Measurements from ENCODE around the gene EPB41L4A.

Gene EPB41L4A

GRCh38 chr5:112304743-112305142 lies 114.3 kb downstream of the EPB41L4A start:
- DNase-seq: no peak

- DNase-seq: no peak
These were observed 115.4 kb downstream of the EPB41L4A start for GRCh38 chr5:112303685-112304084.

DNA sequence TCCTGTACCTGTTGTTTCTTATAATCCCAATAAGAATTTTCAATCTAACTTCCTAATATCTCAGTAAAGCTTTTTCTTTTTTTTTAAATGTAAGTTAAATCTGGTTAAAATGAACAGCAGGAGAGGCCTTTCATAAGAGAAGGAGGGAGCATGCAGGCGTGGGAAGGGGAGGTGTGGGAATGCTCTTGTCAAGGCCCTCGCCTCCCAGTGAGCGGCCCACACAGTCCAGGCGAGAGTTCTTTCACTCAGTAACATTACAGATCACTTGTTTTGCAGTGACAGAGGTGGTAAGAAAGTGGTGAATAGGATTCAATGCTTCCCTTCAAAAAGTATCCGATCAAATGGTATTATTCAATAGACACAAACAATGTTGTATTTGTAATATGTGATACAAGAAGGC lies 125.0 kb downstream of the EPB41L4A start:
- DNase-seq: no peak

GRCh38 chr5:112293587-112293986 lies 125.5 kb downstream of the EPB41L4A start:
- DNase-seq: no peak

DNA sequence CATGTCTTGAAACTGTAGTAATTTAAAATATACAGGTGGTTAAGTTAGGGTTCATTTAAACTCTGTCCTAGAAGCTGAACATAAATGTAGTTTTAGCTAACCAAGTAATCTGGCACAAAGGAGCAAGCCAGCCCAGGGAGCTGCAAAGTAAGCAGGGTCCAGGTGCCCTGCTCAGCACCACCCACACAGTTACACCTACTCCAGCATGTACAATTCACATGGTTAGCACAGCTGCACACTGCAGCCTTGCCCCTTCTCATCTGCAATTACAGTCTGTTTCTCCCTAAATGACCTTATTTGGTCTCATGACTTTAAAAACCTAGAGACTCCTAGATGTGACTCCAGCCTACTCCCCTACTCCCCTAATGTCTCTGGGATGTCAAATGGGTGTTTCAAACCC lies 128.4 kb downstream of the EPB41L4A start:
- DNase-seq: no peak

- no peak for DNase-seq
These were observed 129.6 kb downstream of the EPB41L4A start for GRCh38 chr5:112289465-112289864.

GRCh38 chr5:112283943-112284929 lies 134.8 kb downstream of the EPB41L4A start:
- no peak for DNase-seq

GRCh38 chr5:112283034-112283582 lies 136.0 kb downstream of the EPB41L4A start:
- no peak for DNase-seq

DNA sequence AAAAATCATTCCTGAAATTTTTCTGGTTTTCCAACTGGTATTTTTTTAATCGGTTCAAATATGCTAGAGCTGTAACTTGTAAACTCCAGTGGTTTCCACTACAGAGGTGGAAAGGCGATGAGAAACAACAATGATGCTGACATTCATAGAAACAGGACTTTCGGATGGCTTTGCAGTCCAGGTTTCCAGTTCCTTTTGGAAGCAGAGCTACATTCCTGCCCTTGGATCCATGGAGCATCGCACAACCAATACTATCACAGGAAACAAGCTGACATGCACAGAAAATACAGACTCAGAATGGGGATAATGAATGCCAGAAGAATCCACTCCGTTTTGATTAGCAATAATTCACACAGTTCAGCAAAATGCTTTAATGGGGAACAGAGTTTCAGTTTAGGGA lies 140.0 kb downstream of the EPB41L4A start:
- DNase-seq: no peak

DNA sequence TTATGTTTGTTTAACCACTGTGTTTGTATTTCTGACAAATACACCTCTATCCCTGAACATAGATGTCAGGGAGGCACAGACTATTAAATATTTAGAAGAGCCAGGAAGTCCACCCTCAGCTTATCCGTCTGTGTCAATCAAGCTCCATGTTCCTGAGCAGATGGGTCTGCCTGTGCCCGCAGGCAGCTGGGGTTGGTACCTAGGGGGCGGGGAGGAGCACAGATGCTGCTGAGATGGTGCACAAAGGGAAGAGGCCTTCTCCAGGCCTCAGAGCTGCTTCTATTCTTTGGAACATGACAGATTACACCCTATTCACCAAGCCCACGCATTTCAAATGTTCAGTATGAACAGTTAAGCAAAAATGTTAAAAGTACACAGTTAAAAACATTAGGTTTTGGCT lies 142.1 kb downstream of the EPB41L4A start:
- no peak for DNase-seq

DNA sequence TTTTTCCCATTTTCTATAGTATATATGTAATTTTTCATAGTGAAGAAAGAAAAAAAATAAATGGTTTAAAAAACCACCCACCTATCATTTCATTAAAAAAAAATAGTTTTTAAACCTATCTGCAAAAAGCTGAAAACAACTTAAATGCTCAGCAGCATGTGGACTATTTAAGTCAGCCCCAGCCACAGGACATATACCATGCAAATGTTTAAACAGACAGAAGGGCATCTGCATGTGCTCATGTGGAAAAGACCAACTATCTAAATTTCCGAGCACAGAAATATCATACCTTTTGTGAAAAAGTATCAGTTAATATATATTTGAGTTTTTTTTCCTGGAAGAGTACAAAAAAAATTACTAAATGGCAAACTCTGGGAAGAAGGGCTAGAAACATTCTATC lies 143.4 kb downstream of the EPB41L4A start:
- no peak for DNase-seq

- no peak for DNase-seq
These were observed 148.5 kb downstream of the EPB41L4A start for GRCh38 chr5:112270299-112271293.

- no peak for DNase-seq
These were observed 151.8 kb downstream of the EPB41L4A start for GRCh38 chr5:112267231-112267630.

GRCh38 chr5:112264666-112265065 lies 154.4 kb downstream of the EPB41L4A start:
- no peak for DNase-seq

GRCh38 chr5:112264151-112264550 lies 154.9 kb downstream of the EPB41L4A start:
- DNase-seq: no peak

GRCh38 chr5:112263469-112263868 lies 155.6 kb downstream of the EPB41L4A start:
- DNase-seq: no peak

DNA sequence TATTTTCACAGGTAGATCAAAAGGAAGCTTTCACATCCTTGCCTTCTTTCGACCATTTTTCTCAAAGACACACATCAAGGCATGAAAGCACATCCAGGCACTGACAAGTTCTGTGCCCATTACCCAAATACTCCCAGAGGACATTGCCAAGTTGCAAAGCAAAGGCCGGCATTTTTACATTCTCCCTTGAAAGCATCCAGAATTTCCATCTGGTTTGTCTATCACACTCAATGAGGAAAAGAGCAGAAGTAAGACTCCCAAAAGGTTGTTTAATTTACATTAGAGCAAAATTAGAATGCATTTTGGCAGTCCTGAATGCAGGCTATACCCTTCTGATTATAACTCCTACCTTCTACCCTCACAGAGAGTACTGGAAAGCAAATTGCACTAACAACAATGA lies 160.5 kb downstream of the EPB41L4A start:
- DNase-seq: no peak

DNA sequence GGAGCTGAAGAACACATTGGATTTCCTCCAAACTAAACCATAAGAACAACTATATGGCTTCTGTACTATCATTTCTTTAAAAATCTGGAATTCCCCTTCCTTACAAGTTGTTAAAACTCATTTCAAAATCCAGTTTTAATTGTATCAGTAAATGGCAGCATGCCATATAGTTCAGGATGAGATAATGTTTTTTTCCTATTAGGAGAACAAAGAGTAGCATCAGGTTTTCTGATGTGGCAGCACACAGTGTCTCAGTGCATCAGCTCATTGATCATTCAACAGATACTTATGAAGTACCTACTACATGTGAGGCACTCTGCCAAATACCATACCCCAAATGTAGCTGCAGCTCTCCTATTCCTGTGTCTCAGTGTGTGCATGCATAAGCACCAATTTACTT lies 161.1 kb downstream of the EPB41L4A start:
- no peak for DNase-seq

DNA sequence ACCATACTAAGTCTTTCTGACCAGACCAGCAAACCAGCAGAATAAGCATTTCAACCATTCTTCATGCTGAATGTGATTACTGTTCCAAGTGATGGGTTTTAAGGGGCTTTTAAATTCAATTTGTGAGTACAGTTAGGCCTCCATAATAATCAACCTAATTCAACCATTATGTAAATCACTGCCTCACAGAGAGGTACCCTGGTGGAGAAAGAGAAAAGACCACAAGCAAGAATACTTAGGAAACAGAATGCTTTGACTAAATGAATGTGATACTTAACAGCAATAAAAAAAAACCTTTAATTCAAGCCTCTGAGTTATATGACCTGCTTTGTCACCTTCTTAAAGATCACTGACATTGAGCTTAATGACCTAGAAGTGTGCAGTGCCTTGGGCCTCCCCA lies 162.1 kb downstream of the EPB41L4A start:
- no peak for DNase-seq

- no peak for DNase-seq
These were observed 164.8 kb downstream of the EPB41L4A start for GRCh38 chr5:112254303-112254702.

DNA sequence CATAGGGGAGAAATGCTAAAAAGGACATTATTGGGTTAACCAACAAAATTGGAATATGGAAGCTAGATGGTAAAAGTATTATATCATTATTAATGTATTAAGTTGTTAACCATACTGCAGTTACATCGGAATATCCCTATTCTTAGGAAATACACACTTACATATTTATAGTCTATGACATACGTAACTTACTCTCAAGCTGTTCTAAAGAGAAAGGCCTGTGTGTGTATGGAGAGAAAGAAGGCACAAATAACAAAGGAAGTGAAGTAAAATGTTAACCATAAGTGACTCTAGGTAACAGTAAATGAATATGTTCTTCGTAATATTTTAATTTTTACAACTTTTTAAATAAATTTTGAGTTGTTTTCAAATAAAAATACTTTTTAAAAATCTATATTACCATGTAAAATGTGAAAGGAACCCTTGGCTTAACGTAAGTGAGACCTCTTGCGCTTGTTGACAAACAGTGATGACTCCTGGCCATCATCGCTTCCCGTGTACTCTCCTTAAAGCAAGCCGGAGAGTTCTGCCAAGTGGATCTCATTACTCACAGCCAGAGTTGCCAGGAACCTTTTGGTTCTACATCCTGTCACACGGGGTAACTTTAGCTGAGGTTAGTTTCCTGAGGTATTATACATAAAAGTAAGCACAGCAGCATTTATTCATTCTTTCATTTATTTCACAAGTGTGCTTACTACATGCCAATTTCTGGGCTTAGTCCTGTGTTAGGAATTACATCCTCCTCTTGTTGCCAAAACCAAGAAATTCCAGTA lies 165.4 kb downstream of the EPB41L4A start:
- DNase-seq: no peak

DNA sequence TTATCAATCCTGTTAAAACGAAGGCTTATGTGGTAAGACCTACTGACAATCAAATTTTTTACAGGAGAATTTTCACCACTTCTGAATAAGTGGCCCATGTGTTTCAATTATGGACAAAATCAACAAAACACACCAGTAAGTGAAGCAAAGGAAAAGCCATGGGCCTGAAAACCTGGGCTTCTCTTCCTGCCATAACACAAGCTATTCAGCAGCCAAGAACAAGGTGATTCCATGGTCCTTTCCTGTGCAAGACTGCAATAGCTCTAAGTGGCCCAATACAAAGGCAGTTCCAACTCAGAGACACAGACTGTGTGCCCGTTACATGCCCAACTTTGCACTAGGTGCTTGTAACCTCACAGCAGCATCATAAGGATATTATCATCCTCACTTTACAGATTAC lies 168.5 kb downstream of the EPB41L4A start:
- DNase-seq: no peak

Data from stimulated activated CD4-positive, alpha-beta T cell treated with anti-CD3 and anti-CD28 coated beads, Interleukin-15, amount 100 ng/mL, for 24 hours (primary cell).